Measurements from ENCODE around the gene EDRF1. TPM values are rescaled to one million over a fixed set of nuclear protein-coding genes. Genes with fewer than 3 reads are reported as not detected.

EDRF1 gene
- total and polyA plus RNA-seq, 2 donors (not counting 1 experiment from before 2014, with no cell fraction given): 26.1 to 63.0 TPM

DNA sequence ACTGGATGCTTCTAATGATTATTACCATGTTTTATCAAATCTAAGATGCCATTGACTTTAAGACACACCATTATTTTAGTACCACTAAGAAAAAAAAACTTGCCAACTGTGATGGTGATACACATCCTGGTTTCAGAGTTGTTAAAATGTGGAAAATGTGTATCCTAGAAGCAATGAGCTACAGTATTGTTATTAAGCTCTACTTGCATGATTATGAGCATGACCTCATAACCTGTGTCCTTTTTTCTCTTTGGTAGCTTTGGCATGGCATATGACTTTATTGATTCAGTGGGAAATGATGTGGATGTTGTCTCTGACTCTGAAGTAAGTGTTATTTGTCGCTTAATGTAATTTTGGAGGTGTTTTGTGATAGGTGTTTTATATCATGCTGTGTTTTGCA lies 3.3 kb downstream of the EDRF1 start:
- no peak overlapping the region for H3K9ac ChIP-seq (ENCODE audit: low read length)
- intact Hi-C loops (cut with micrococcal nuclease): no loop called here
- Mint-ChIP-seq H3K4me3 (no peak overlapping the region), H3K27me3 (no peaks in the 10 kb centered on the region), H3K9me3 (ENCODE audit: insufficient read depth) (no peaks in the 10 kb centered on the region), H3K4me1 (peaks cover 30% of the 10 kb centered on the region), H3K27ac (no peak overlapping the region)
- no peak for ATAC-seq (ENCODE audit: low read depth)
- peaks cover 4% of the 10 kb centered on the region for H4K20me1 ChIP-seq (ENCODE audit: control insufficient read depth, insufficient read depth, low read length, poor library complexity, severe bottlenecking)
- no CpG with 5 or more reads among the region's 1 CpG for WGBS (ENCODE audit: insufficient coverage)
- H3K27me3 ChIP-seq (replicated peaks in 1 of 4; ENCODE audit: control extremely low read depth in 1 of 4, control insufficient read depth in 3 of 4, insufficient read depth in 4 of 4, low read length in 3 of 4): no peaks in the 10 kb centered on the region
- H3K36me3 ChIP-seq (replicated peaks in 1 of 2; ENCODE audit: control extremely low read depth in 1 of 2, control insufficient read depth in 1 of 2, extremely low read depth in 1 of 2, insufficient read depth in 2 of 2, low read length in 1 of 2): peaks cover 12 to 57% of the 10 kb centered on the region in 2 experiments
- H3K79me2 ChIP-seq (ENCODE audit: control insufficient read depth, insufficient read depth, low read length): peaks cover 22% of the 10 kb centered on the region
- peaks cover 0 to 5% (median 0%) of the 10 kb centered on the region in 3 donors for H3K9me3 ChIP-seq (ENCODE audit: control extremely low read depth in 1 of 3, control insufficient read depth in 2 of 3, insufficient read depth in 1 of 3, low read length in 2 of 3)
- H3K27ac ChIP-seq (ENCODE audit: low read length in 2 of 2): no peak overlapping the region
- DNase-seq: no peak
- ChIA-PET POLR2A (no interaction called here), CTCF (no interaction called here)
- no peak overlapping the region for H2AFZ ChIP-seq (ENCODE audit: insufficient read depth, low read depth, low read length, poor library complexity, severe bottlenecking)
- H3K4me2 ChIP-seq (replicated peaks; ENCODE audit: low read depth, low read length, poor library complexity, severe bottlenecking): no peak overlapping the region
- no peak for TF ChIP-seq EZH2 (IDR thresholded peaks at IDR 0.05; ENCODE audit: borderline replicate concordance, insufficient read depth, low read depth, low read length, poor library complexity, severe bottlenecking)
- TF ChIP-seq, protein P1, sequence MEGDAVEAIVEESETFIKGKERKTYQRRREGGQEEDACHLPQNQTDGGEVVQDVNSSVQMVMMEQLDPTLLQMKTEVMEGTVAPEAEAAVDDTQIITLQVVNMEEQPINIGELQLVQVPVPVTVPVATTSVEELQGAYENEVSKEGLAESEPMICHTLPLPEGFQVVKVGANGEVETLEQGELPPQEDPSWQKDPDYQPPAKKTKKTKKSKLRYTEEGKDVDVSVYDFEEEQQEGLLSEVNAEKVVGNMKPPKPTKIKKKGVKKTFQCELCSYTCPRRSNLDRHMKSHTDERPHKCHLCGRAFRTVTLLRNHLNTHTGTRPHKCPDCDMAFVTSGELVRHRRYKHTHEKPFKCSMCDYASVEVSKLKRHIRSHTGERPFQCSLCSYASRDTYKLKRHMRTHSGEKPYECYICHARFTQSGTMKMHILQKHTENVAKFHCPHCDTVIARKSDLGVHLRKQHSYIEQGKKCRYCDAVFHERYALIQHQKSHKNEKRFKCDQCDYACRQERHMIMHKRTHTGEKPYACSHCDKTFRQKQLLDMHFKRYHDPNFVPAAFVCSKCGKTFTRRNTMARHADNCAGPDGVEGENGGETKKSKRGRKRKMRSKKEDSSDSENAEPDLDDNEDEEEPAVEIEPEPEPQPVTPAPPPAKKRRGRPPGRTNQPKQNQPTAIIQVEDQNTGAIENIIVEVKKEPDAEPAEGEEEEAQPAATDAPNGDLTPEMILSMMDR (IDR thresholded peaks at IDR 0.05): no peak
- no peak overlapping the region for H3K4me3 ChIP-seq (ENCODE audit: control extremely low read depth in 1 of 5, extremely low read depth in 1 of 5, insufficient read depth in 1 of 5, low read depth in 2 of 5, low read length in 4 of 5)
- H3K4me1 ChIP-seq (ENCODE audit: control insufficient read depth in 2 of 2, insufficient read depth in 2 of 2, low read length in 2 of 2): peaks cover 17% of the 10 kb centered on the region in 2 donors

DNA sequence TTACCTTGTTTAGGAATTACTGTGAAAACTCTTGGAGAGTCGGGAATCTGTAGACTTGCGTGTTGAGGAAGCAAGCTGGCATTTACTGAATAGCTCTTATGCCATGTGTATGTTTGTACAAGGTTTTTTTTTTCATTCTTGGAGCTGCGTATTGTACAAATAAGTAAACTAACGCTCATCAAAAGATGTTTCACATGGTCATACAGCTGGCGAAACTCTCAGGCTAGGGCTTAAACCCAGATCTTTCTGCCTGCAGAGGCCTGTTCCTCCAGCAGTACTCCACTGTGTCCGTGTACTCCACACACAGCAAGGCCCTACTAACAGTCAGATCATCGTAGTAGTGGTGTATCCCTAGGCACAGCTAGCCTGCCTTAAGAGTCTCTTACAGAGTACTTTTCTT lies 7.4 kb downstream of the EDRF1 start:
- H3K36me3 ChIP-seq (replicated peaks in 1 of 2; ENCODE audit: control extremely low read depth in 1 of 2, control insufficient read depth in 1 of 2, extremely low read depth in 1 of 2, insufficient read depth in 2 of 2, low read length in 1 of 2): peaks cover 37 to 87% of the 10 kb centered on the region in 2 experiments
- H4K20me1 ChIP-seq (ENCODE audit: control insufficient read depth, insufficient read depth, low read length, poor library complexity, severe bottlenecking): peaks cover 4% of the 10 kb centered on the region
- DNase-seq (no peak), ATAC-seq (ENCODE audit: low read depth) (no peak)
- H3K27ac ChIP-seq (ENCODE audit: low read length in 2 of 2): no peak overlapping the region
- H3K27ac Mint-ChIP-seq: no peak overlapping the region
- H3K9me3 ChIP-seq (ENCODE audit: control extremely low read depth in 1 of 3, control insufficient read depth in 2 of 3, insufficient read depth in 1 of 3, low read length in 2 of 3): no peaks in the 10 kb centered on the region
- no peak overlapping the region for H3K9ac ChIP-seq (ENCODE audit: low read length)
- no peaks in the 10 kb centered on the region for H3K27me3 Mint-ChIP-seq
- H3K9me3 Mint-ChIP-seq (ENCODE audit: insufficient read depth): no peaks in the 10 kb centered on the region
- H3K4me3 ChIP-seq (ENCODE audit: control extremely low read depth in 1 of 5, extremely low read depth in 1 of 5, insufficient read depth in 1 of 5, low read depth in 2 of 5, low read length in 4 of 5): no peak overlapping the region
- TF ChIP-seq, protein P1 (IDR thresholded peaks at IDR 0.05): no peak
- TF ChIP-seq EZH2 (IDR thresholded peaks at IDR 0.05; ENCODE audit: borderline replicate concordance, insufficient read depth, low read depth, low read length, poor library complexity, severe bottlenecking): no peak
- no peaks in the 10 kb centered on the region for H3K27me3 ChIP-seq (replicated peaks in 1 of 4; ENCODE audit: control extremely low read depth in 1 of 4, control insufficient read depth in 3 of 4, insufficient read depth in 4 of 4, low read length in 3 of 4)
- intact Hi-C loops (cut with micrococcal nuclease): no loop called here
- ChIA-PET POLR2A (no interaction called here), CTCF (no interaction called here)
- WGBS (ENCODE audit: insufficient coverage): 97% methylated on average over 4 of the region's 7 CpGs
- no peak overlapping the region for H3K4me2 ChIP-seq (replicated peaks; ENCODE audit: low read depth, low read length, poor library complexity, severe bottlenecking)
- H3K4me1 ChIP-seq (ENCODE audit: control insufficient read depth in 2 of 2, insufficient read depth in 2 of 2, low read length in 2 of 2): no peaks in the 10 kb centered on the region
- peaks cover 4% of the 10 kb centered on the region for H3K4me1 Mint-ChIP-seq
- H2AFZ ChIP-seq (ENCODE audit: insufficient read depth, low read depth, low read length, poor library complexity, severe bottlenecking): no peak overlapping the region
- H3K4me3 Mint-ChIP-seq: no peak overlapping the region
- peaks cover under 1% of the 10 kb centered on the region for H3K79me2 ChIP-seq (ENCODE audit: control insufficient read depth, insufficient read depth, low read length)

Data from B cell (primary cell).